Trophoblast cell (in vitro differentiated cells and primary cell): Measurements from ENCODE around the gene OTOG.

Source experiments
- DNase-seq, 2 donors: peaks; one replicate each; pipeline ENCODE4 v3.0.0-alpha.2; 2016
- H2AFZ ChIP-seq: 2 replicates; pipeline ENCODE4 v1.6.1; 2013; ENCODE audit warnings: low read length, moderate library complexity, mild to moderate bottlenecking; ENCODE audit not compliant: insufficient read depth, poor library complexity
- H2AK5ac ChIP-seq: 2 replicates; pipeline ENCODE4 v1.6.1; 2013; ENCODE audit warnings: mild to moderate bottlenecking, low read length
- H2BK120ac ChIP-seq: 2 replicates; pipeline ENCODE4 v1.6.1; 2013; ENCODE audit warnings: low read length, mild to moderate bottlenecking, moderate library complexity; ENCODE audit not compliant: insufficient read depth, poor library complexity
- H2BK12ac ChIP-seq: 2 replicates; pipeline ENCODE4 v1.6.1; 2013; ENCODE audit warnings: mild to moderate bottlenecking, low read length, moderate library complexity
- H2BK5ac ChIP-seq: 2 replicates; pipeline ENCODE4 v1.6.1; 2013; ENCODE audit warnings: low read length, low read depth, moderate library complexity, mild to moderate bottlenecking; ENCODE audit not compliant: poor library complexity
- H3K14ac ChIP-seq: 2 replicates; pipeline ENCODE4 v1.6.1; 2013; ENCODE audit warnings: mild to moderate bottlenecking, low read length
- H3K18ac ChIP-seq: 2 replicates; pipeline ENCODE4 v1.6.1; 2013; ENCODE audit warnings: mild to moderate bottlenecking, low read length
- H3K23ac ChIP-seq: 2 replicates; pipeline ENCODE4 v1.6.1; 2013; ENCODE audit warnings: low read length
- H3K27ac ChIP-seq: 2 replicates; pipeline ENCODE4 v1.5.1; 2013; ENCODE audit warnings: low read depth, mild to moderate bottlenecking, inconsistent platforms, low read length, moderate library complexity
- H3K27me3 ChIP-seq: 2 replicates; pipeline ENCODE4 v1.6.1; 2013; ENCODE audit warnings: inconsistent platforms, mild to moderate bottlenecking, low read length, moderate library complexity; ENCODE audit not compliant: insufficient read depth
- H3K36me3 ChIP-seq, 2 experiments: 1 replicate in 1 of 2; 2 replicates in 1 of 2; pipeline ENCODE4 v1.6.1; 2013; ENCODE audit warnings: low read length in 2 of 2, mild to moderate bottlenecking in 2 of 2, moderate library complexity in 1 of 2; ENCODE audit not compliant: insufficient read depth in 2 of 2, control insufficient read depth in 1 of 2
- H3K4ac ChIP-seq: 2 replicates; pipeline ENCODE4 v1.6.1; 2013; ENCODE audit warnings: low read depth, mild to moderate bottlenecking, low read length, moderate library complexity
- H3K4me1 ChIP-seq, 2 experiments: 1 replicate in 1 of 2; 2 replicates in 1 of 2; pipeline ENCODE4 v1.6.1; 2013; ENCODE audit warnings: low read length in 2 of 2, mild to moderate bottlenecking in 2 of 2, moderate library complexity in 1 of 2; ENCODE audit not compliant: insufficient read depth in 2 of 2, control insufficient read depth in 1 of 2
- H3K4me2 ChIP-seq: 2 replicates; pipeline ENCODE4 v1.6.1; 2013; ENCODE audit warnings: inconsistent platforms, mild to moderate bottlenecking, low read length, moderate library complexity
- H3K4me3 ChIP-seq: 2 replicates; pipeline ENCODE4 v1.5.1; 2013; ENCODE audit warnings: mild to moderate bottlenecking, low read depth, low read length, inconsistent platforms
- H3K79me1 ChIP-seq: one replicate; pipeline ENCODE4 v1.6.1; 2013; ENCODE audit warnings: low read length
- H3K79me2 ChIP-seq: 2 replicates; pipeline ENCODE4 v1.6.1; 2013; ENCODE audit warnings: low read length, mild to moderate bottlenecking; ENCODE audit not compliant: control insufficient read depth, insufficient read depth, poor library complexity
- H3K9ac ChIP-seq: 2 replicates; pipeline ENCODE4 v1.6.1; 2013; ENCODE audit warnings: mild to moderate bottlenecking, low read length
- H3K9me3 ChIP-seq: 2 replicates; pipeline ENCODE4 v1.6.1; 2013; ENCODE audit warnings: low read depth, mild to moderate bottlenecking, control low read depth, inconsistent platforms, low read length; ENCODE audit not compliant: insufficient read depth
- H4K12ac ChIP-seq: 2 replicates; pipeline ENCODE4 v1.6.1; 2013; ENCODE audit warnings: low read depth, mild to moderate bottlenecking, low read length, moderate library complexity
- H4K8ac ChIP-seq: 2 replicates; pipeline ENCODE4 v1.6.1; 2013; ENCODE audit warnings: low read depth, mild to moderate bottlenecking, low read length, moderate library complexity
- H4K91ac ChIP-seq: one replicate; pipeline ENCODE4 v1.6.1; 2013; ENCODE audit warnings: low read depth, mild to moderate bottlenecking, low read length, moderate library complexity
- WGBS: extraction: QIAGEN DNeasy Blood & Tissue Kit; methylation state at CpG from one replicate; pipeline ENCODE4 v1.1.7; 2013; ENCODE audit warnings: missing lambda C conversion rate; ENCODE audit not compliant: insufficient read length, insufficient coverage; ENCODE audit errors: extremely low coverage; 5-methylcytosine and 5-hydroxymethylcytosine counted together

The OTOG gene

GRCh38 chr11:17655682-17656081 lies 108.6 kb downstream of the OTOG start:
- Histone ChIP-seq H3K79me2 (no peaks in the 10 kb centered on the region), H3K9me3 (no peaks in the 10 kb centered on the region), H4K91ac (no peak overlapping the region), H3K4me3 (no peak overlapping the region), H2BK5ac (no peak overlapping the region), H3K18ac (no peak overlapping the region), H3K9ac (no peak overlapping the region), H3K4me2 (no peak overlapping the region), H2AFZ (no peak overlapping the region), H3K23ac (no peak overlapping the region), H2BK12ac (no peak overlapping the region), H3K79me1 (no peaks in the 10 kb centered on the region), H3K4me1 (no peaks in the 10 kb centered on the region), H4K12ac (no peak overlapping the region), H3K36me3 (no peaks in the 10 kb centered on the region), H2AK5ac (no peak overlapping the region), H3K27me3 (peaks cover 3% of the 10 kb centered on the region), H3K4ac (no peak overlapping the region), H2BK120ac (no peak overlapping the region), H3K27ac (no peak overlapping the region), H3K14ac (no peak overlapping the region), H4K8ac (no peak overlapping the region)
- WGBS = 100% methylated on average over 1 of the region's 2 CpGs
- no peak for DNase-seq

- no peak overlapping the region for H3K14ac ChIP-seq
- no peak overlapping the region for H3K27ac ChIP-seq
- H2BK120ac ChIP-seq = no peak overlapping the region
- H2AK5ac ChIP-seq = no peak overlapping the region
- H4K91ac ChIP-seq = no peak overlapping the region
- no peak overlapping the region for H3K18ac ChIP-seq
- no peak overlapping the region for H2BK12ac ChIP-seq
- H3K9me3 ChIP-seq = no peaks in the 10 kb centered on the region
- no peak overlapping the region for H3K4me3 ChIP-seq
- no peaks in the 10 kb centered on the region for H3K27me3 ChIP-seq
- no peaks in the 10 kb centered on the region for H3K4me1 ChIP-seq
- no peaks in the 10 kb centered on the region for H3K36me3 ChIP-seq
- no peak overlapping the region for H3K4ac ChIP-seq
- H3K4me2 ChIP-seq = no peak overlapping the region
- no peak overlapping the region for H4K8ac ChIP-seq
- H2BK5ac ChIP-seq = no peak overlapping the region
- no peaks in the 10 kb centered on the region for H3K79me1 ChIP-seq
- no peak for DNase-seq
- H3K9ac ChIP-seq = no peak overlapping the region
- H3K79me2 ChIP-seq = no peaks in the 10 kb centered on the region
- H2AFZ ChIP-seq = no peak overlapping the region
- H3K23ac ChIP-seq = no peak overlapping the region
- no peak overlapping the region for H4K12ac ChIP-seq
These were observed 111.2 kb downstream of the OTOG start for GRCh38 chr11:17658211-17658610.

GRCh38 chr11:17668166-17668565 lies 121.1 kb downstream of the OTOG start:
- H4K12ac ChIP-seq = no peak overlapping the region
- no peak overlapping the region for H3K4me2 ChIP-seq
- H2AK5ac ChIP-seq = no peak overlapping the region
- H3K36me3 ChIP-seq = no peaks in the 10 kb centered on the region
- H2BK5ac ChIP-seq = no peak overlapping the region
- no peak overlapping the region for H2AFZ ChIP-seq
- no peak overlapping the region for H4K91ac ChIP-seq
- no peak overlapping the region for H3K4ac ChIP-seq
- H3K79me2 ChIP-seq = no peaks in the 10 kb centered on the region
- no peaks in the 10 kb centered on the region for H3K27me3 ChIP-seq
- H3K4me3 ChIP-seq = no peak overlapping the region
- no peaks in the 10 kb centered on the region for H3K4me1 ChIP-seq
- no peaks in the 10 kb centered on the region for H3K79me1 ChIP-seq
- H3K27ac ChIP-seq = no peak overlapping the region
- H2BK12ac ChIP-seq = no peak overlapping the region
- H3K14ac ChIP-seq = no peak overlapping the region
- no peak overlapping the region for H2BK120ac ChIP-seq
- no peak for DNase-seq
- H4K8ac ChIP-seq = no peak overlapping the region
- no peaks in the 10 kb centered on the region for H3K9me3 ChIP-seq
- no peak overlapping the region for H3K9ac ChIP-seq
- H3K23ac ChIP-seq = no peak overlapping the region
- no peak overlapping the region for H3K18ac ChIP-seq

DNA sequence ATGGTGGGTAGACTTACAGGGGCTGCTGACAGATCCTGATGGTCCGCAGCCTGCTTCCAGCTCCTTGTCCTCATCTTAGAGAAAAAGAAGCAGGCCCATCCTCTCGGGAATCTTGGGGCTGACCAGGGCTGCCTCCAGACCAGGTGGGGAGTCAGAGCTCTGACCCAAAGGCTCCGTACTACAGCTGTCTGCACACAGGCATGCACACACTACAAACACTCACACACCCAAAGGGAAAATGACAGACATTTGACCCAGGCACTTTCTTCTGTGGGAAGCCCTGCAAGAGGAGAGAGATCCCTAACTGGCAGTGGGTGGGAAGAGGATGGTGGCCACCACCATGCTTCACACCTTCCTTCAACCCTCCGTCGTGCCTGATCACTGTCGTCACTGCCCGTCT lies 125.4 kb downstream of the OTOG start:
- Histone ChIP-seq H3K27me3 (no peaks in the 10 kb centered on the region), H3K4me1 (no peaks in the 10 kb centered on the region), H3K4me2 (no peak overlapping the region), H2BK120ac (no peak overlapping the region), H4K8ac (no peak overlapping the region), H3K9ac (no peak overlapping the region), H3K27ac (no peak overlapping the region), H4K12ac (no peak overlapping the region), H3K79me1 (no peaks in the 10 kb centered on the region), H3K9me3 (no peaks in the 10 kb centered on the region), H2AFZ (no peak overlapping the region), H4K91ac (no peak overlapping the region), H3K4me3 (no peak overlapping the region), H3K79me2 (no peaks in the 10 kb centered on the region), H3K14ac (no peak overlapping the region), H3K18ac (no peak overlapping the region), H2BK12ac (no peak overlapping the region), H3K36me3 (no peaks in the 10 kb centered on the region), H3K4ac (no peak overlapping the region), H3K23ac (no peak overlapping the region), H2AK5ac (no peak overlapping the region), H2BK5ac (no peak overlapping the region)
- WGBS = no CpG with 5 or more reads among the region's 7 CpGs
- DNase-seq = no peak

DNA sequence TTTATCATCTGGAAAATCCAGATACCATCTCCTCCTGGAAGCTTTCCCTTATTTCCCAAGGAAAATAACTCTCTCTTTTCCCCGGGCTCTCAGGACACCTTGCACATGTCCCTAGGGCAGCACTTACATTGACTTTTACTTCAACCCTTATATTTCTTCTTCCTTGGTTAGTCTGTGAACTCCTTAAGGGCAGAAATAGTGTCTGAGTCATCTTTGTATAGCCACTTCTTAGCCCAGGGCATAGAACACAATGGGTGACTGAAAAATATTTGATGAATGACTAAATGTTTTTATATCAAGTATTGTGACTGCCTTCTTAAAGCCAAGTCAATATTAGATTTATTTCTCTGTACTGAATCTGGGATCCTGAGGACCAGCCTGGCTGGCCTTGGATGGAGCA lies 126.9 kb downstream of the OTOG start:
- H2AFZ ChIP-seq = no peak overlapping the region
- no peaks in the 10 kb centered on the region for H3K9me3 ChIP-seq
- H3K27me3 ChIP-seq = no peaks in the 10 kb centered on the region
- no peak overlapping the region for H3K4ac ChIP-seq
- H3K23ac ChIP-seq = no peak overlapping the region
- DNase-seq = peak; percentile 36 to 67
- H3K79me1 ChIP-seq = no peaks in the 10 kb centered on the region
- no peak overlapping the region for H3K18ac ChIP-seq
- H2BK5ac ChIP-seq = no peak overlapping the region
- no peaks in the 10 kb centered on the region for H3K79me2 ChIP-seq
- H4K12ac ChIP-seq = no peak overlapping the region
- no peak overlapping the region for H2AK5ac ChIP-seq
- no peak overlapping the region for H2BK12ac ChIP-seq
- H3K4me1 ChIP-seq = no peaks in the 10 kb centered on the region
- no peak overlapping the region for H3K27ac ChIP-seq
- no peak overlapping the region for H2BK120ac ChIP-seq
- H3K9ac ChIP-seq = no peak overlapping the region
- no peak overlapping the region for H3K14ac ChIP-seq
- no peak overlapping the region for H3K4me2 ChIP-seq
- no peak overlapping the region for H4K91ac ChIP-seq
- no CpG with 5 or more reads among the region's 1 CpG for WGBS
- H3K4me3 ChIP-seq = no peak overlapping the region
- no peaks in the 10 kb centered on the region for H3K36me3 ChIP-seq
- H4K8ac ChIP-seq = no peak overlapping the region
